Left renal pelvis (tissue), 4 donors: ENCODE measurements around the gene FCHO1. TPM values are rescaled to one million over a fixed set of nuclear protein-coding genes. Genes with fewer than 3 reads are reported as not detected.

Experiments used
- DNase-seq, 4 donors: peaks; one replicate each; pipeline ENCODE4 v3.0.0-alpha.2; 2013; ENCODE audit warnings: low read depth in 4 of 4, low spot score in 3 of 4
- polyA plus RNA-seq, 4 donors: library from polyadenylated mRNA; unstranded; fragments of 120-200 nt; gene quantifications; one replicate each; pipeline ENCODE4 v1.2.1, GENCODE V29; 2013; ENCODE audit not compliant: insufficient read length in 4 of 4

The FCHO1 gene
- polyA plus RNA-seq, 4 donors, result 2.0 to 3.2 (median 2.4) TPM

DNA sequence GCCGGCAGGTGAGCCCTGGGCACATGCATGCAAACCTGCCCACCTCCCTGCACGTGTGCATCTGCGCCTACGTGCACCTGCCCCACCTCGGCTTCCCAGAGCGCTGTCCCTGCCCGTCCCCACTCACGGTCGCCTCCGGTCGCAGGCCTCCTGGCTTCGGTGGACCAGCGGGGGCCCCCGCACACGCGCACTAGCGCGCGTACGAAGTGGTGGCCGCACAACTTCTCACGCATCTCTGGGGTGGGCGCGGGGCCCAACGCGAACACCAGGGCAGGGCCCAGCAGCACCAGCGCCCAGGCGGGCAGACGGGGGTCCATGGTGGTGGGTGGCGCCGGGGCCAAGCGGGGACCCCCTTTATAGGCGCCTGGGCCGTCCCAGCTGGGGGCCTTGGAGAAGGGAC is 69.9 kb downstream of the FCHO1 start, which contains the start of gene INSL3:
INSL3 (minus strand) TSS at position 330 of the 400 bp plus-strand sequence; CDS start at position 317, 13 bp downstream.
- no peak for DNase-seq

DNA sequence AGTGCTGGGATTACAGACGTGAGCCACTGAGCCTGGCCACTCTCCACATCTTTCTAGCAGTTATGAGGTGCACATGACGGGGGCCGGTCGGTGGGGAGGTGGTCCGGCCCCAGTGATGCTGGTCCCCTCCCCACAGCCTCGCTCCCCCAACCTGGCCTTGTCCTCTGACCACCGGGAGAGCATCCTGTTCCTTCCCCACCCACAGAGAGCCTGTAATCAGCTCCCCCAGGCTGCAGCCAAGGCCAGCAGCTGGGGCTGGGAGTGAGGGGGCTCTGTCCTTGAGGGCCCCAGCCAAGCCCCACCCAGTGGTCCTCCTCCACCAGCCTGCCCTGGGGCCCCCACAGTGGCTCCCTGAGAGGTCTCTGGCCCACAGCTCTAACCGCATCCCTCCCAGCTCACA is 73.1 kb downstream of the FCHO1 start:
- DNase-seq, result no peak

DNA sequence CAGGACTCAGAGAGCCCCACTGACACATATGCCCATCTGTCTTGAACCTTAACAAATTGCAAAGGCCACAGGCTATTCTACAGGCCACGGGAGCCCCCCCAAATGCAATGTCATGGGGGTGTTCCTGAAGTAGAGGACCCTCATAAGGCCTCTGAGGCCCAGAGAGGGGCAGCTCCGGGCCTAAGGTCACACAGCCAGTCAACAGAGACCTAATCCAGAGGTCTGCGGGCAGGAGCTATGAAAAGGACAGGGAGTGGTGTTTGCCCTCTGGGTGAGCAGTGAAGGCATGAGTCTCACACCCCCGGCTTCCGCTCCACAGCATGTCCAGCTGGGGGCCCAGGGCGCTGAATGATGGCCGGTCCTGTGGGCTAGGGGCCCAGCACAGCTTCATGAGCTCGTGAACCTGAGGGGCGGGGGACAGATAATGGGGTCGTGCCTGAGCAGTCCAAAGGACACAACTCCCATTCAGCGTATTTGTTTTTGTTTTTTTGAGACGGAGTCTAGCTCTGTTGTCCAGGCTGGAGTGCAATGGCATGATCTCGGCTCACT is 75.3 kb downstream of the FCHO1 start:
- DNase-seq, result no peak

DNA sequence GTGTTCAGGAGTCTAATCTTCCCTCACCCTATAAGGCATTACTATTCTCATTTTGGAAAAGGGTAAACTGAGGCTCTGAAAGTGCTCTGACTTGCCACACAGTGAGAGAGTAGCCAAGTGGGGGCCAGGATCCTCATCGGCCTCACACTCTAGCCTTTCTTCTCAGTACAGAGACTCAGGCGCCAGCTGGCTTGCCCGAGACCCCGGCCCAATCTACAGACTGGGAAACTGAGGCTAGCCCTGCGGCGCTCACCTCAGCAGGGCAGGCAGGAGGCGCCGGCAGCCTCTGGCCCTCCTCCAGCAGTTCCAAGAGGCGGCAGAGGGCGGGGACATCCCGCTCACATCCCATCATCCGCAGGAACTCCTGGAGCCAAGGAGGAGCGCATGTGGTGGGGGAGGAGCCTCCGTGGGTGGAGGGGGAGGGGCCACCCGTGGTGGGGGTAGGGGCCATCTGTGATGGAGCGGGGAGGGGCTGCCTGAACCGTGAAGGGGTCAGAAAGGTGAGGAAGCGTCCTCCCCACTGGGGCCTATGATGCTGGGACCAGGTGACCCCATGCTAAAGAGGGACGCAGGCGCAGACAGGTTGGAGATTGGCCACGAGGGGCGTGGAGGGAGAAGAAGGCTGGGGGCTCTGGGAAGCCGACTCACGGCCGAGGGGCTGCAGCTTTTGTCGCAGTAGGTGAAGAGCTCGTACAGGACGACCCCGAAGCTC is 78.7 kb downstream of the FCHO1 start:
- peak in 1 of 4 donors; percentile 26 for DNase-seq

DNA sequence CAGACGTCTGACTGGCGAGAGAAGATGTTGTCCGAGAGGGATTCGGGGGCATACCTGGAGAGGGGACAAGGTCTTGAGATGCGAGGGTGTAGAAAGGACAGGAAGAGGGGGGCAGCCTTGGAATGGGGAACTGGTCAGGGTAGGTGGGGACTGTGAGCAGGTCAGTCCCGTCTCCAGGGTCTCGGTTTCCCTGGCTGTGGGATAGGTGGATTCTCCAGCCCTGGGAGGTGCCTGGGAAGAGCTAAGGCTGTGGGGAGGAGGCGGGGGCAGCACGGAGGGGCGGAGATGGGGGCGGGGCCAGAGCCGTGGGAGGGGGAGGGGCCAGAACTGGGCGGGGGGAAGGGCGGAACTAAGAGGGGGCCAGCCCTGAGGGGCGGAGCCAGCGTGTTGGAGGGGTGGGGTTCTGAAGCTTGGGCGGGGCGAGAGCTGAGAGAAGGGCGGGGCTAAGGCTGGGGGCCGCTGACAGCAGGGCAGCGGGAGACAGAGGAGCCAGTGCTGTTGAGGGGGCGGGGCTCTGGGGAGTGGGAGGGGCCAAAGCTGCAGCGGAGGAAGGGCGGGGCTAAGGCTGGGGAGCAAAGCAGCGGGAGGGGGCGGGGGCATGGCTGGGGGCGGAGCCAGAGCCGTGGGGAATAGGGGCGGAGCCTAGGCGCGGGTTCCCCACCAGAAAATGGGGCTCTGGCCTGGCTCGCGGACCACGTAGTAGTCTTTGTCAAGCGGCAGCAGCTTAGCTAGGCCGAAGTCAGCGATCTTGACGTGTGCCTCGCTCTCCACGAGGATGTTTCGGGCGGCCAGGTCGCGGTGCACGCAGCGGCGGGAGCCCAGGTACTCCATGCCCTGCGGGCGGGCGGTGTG is 79.5 kb downstream of the FCHO1 start:
- DNase-seq, result peak in 2 of 4 donors; percentile 32 to 60

DNA sequence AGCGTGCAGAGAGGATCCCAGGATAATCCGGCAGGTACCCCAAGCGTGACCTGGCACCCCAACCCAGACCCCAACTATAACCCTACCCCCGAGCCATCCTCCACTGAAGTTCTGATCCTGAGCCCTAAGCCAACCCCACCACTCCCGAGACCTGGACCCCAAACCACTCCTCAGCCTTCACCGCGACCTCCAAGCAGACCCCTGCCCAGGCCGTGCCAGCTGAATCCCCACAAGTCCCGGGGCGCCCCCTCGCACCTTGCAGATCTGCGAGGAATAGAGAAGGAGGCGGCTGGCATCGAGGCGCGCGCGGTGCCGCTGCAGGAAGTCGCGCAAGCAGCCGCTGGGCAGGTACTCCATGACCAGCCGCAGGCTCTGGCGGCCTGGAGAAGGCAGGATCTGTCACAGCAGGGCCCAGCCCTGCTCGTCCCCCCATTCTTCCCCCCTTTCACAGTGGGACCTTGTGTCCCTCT is 80.2 kb downstream of the FCHO1 start:
- no peak for DNase-seq

DNA sequence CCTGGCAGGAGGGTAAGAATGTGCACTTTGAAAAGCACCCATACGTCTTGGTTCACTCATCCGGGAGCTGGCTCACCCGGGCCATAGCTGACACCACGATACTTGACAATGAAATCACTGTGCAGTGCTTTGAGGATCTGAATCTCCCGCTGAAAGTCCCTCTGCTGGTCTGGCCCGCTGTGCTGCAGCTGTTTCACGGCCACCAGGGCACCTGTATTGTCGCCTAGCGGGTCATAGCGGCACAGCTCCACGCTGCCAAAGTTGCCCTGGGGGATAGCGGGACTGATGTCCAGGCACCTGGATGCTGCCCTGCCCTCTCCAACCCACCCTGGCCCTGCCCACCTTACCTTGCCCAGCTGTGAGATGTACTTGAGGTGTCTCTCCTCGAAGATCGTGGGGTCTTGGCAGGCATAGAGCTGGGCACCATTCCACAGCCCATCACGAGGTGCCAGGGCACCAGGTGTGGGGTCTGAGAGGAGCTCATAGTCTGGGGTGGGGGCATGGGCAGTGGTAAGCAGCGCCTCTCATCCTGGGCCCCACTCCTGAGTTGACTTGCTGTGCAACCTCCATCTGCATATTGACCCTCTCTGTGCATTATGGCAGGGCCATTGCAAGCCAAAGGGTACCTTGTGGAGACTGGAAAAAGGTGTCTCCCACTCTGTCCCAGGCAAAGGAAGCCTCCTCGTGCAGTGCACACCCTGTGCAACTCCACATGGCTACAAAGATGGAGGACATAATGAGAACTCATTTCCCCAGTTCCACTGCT is 81.3 kb downstream of the FCHO1 start:
- DNase-seq, result no peak

DNA sequence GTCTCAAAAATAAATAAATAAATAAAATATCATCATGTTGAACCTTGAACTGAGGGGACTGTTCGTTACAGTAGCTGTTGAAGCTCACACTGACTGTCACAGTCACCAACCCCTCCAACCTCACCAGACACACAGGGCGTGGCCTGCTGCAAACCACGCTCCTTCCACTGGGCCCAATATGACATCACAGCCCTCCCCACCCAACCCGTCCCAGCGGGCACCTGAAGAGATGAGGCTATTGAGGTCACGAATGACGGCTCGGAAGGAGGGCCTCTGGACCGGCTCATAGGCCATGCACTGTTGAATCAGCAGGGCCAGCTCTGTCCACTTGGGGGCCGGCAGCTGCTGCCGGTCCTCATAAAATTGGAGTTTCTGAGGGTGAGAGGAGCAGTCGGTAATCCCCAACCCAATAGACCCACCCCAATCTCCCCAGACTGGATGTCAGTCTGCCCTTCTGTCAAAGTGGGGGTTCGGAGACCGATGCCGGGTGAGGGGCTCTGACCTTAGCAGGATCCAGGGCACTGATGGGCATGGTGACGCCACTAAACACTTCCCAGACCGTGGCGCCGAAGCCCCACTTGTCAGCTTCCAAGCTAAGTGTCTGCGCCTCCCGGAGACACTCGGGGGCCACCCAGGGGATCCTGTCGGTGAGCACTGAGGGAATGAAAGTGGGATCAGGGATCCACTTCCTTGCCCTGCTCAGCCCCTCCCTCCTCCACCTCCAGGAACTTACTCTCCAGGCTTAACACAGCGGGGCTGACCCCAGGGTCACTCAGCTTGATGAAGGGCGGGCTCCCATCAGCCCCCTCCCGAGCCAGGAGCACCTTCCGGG is 83.3 kb downstream of the FCHO1 start:
- DNase-seq, result no peak

DNA sequence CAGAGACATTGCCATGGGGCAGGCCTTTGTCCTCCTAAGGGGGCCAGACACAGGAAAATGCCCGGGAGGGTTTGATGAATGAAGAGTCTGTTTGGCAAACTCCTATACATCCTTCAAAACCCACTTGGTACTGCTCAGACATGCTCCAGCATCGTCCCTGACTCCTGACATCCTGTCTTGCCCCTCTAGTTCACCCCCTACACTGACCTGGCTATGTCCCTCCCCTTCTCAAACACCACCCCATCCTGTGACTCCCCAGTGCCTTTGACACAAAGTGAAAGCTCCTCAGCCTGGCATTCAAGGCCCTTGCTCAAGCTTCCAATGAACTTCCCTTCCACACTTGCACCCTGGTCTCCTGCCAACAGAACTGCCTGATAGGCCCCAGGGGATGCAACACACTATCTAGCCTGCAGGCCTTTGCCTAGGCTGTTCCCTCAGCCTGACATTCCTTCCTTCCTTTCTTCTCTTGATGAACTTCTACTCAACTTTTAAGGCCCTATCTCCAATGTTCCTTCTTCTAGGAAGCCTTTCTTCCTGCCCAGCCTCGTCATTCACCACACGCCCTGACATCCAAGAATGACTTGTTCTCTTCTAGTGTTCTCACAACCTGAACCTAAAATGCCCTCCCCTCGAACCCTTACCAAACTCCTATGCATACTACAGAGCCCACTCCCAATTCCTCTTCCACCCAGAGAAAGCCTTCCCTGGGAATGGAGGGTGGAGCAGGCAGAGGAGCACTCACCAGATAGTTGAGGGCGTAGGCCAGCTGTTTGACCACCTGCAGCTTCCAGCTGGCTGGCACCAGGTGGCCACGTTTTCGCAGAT is 84.1 kb downstream of the FCHO1 start:
- no peak for DNase-seq

DNA sequence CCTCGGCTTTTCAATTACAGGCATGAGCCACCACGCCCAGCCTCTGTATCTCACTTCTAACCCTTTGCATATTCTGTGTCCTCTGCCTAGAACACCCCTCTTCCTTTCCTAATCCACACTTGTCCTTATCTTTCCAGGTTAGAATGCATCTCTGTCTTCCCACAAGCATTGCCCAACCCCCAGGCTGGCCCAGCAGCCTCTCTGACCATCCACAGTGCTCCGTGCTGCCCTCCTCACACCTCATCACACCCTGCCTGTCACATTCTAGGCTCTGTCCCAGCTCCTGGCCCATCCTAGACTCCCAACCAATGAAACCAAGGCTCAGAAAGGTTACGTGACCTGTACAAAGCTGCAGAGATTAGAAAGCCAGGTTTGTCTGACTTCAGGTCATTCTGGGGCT is 85.3 kb downstream of the FCHO1 start:
- DNase-seq, result no peak

DNA sequence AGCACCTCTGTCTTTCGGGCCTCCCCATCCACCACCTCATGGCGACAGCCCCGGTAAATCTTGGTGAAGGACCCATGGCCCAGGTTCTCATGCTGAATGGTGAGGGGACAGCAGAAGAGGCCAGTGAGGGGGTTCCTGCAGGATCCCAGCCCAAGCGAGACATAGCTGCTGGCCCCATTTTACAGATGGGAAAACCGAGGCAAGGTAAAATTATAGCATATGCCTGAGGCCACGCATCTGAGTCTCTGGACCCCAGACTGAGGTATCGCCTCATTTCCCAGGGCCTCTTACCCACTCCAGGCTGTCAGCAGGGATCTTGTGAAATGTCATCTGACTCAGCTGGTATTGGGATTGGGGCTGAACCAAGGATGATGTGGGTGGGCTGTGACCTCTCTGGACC is 86.7 kb downstream of the FCHO1 start:
- no peak for DNase-seq

Other genes with a start within 250 kb of the FCHO1 start
- gene PGLS, start 239.8 kb upstream of the FCHO1 start, polyA plus RNA-seq, result 10 to 100 TPM; 53.5 to 84.6 (median 58.2) TPM
- gene COLGALT1, start 195.8 kb upstream of the FCHO1 start, polyA plus RNA-seq, result 10 to 100 TPM; 45.1 to 74.7 (median 52.8) TPM
- 1 to 10 TPM in 1 of 4 donors, under 1 TPM in 3; 0.10 to 1.2 (median 0.16) TPM for gene UNC13A, start 63.1 kb upstream of the FCHO1 start, polyA plus RNA-seq
- 10 to 100 TPM; 34.3 to 41.7 (median 37.8) TPM for gene MAP1S, start 32.0 kb upstream of the FCHO1 start, polyA plus RNA-seq
- gene B3GNT3, start 43.7 kb downstream of the FCHO1 start, polyA plus RNA-seq, result 10 to 100 TPM in 1 of 4 donors, 1 to 10 TPM in 2, under 1 TPM in 1; 0.15 to 13.6 (median 6.3) TPM
- gene INSL3, start 70.0 kb downstream of the FCHO1 start, polyA plus RNA-seq, result under 1 TPM; 0.21 to 0.40 (median 0.26) TPM
- gene JAK3, start 96.5 kb downstream of the FCHO1 start, polyA plus RNA-seq, result 1 to 10 TPM; 2.3 to 4.4 (median 3.3) TPM
- 1,000 to 10,000 TPM in 1 of 4 donors, 100 to 1,000 TPM in 3; 828 to 1,246 (median 866) TPM for gene RPL18A, start 108.4 kb downstream of the FCHO1 start, polyA plus RNA-seq
- under 1 TPM in 2 of 4 donors, not detected in 2; 0.06 to 0.08 TPM for gene SLC5A5, start 120.5 kb downstream of the FCHO1 start, polyA plus RNA-seq
- 10 to 100 TPM; 42.7 to 85.4 (median 54.5) TPM for gene CCDC124, start 181.5 kb downstream of the FCHO1 start, polyA plus RNA-seq
- 1 to 10 TPM; 3.6 to 7.3 (median 5.4) TPM for gene KCNN1, start 215.6 kb downstream of the FCHO1 start, polyA plus RNA-seq